ENCODE results near the gene HAPLN3. TPM values are rescaled to one million over a fixed set of nuclear protein-coding genes. Genes with fewer than 3 reads are reported as not detected.

HAPLN3 gene
- polyA plus RNA-seq, 2 of the 4 experiments (the other 2 are of a cell fraction): 8.5 to 39.7 TPM

DNA sequence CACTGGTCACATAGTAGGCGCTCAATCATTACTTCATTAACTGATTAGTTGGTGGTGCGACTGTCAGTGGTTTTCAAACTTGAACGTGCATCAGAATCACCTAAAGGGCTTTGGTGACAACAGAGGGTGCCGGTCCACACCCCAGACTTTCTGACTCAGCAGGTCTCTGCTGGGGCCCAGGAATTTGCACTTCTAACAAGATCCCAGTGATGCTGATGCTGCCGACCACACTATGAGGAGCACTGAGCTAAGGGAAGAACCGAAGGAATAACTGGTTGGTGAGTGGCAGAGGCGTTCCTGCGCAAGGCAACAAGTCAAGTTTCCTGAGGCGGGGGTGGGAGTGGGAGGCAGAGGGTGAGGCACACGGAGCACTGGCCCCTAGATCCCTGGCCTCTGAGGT is 18.8 kb downstream of the HAPLN3 start:
- CTCF ChIA-PET: interaction anchor here (0.5 to 10.7 kb wide), 4 partner anchors 9 to 219 kb away, joined by 3 to 212 read pairs (median 3); partner anchors contain the start of gene HAPLN3
- H3K9me3 ChIP-seq: no peaks in the 10 kb centered on the region
- no peak overlapping the region for H3K27ac ChIP-seq
- FAIRE-seq (no peak), DNase-seq (ENCODE audit: low read depth in 1 of 2, low spot score in 1 of 2) (no peak), ATAC-seq (no peak)
- TF ChIP-seq, protein P1, sequence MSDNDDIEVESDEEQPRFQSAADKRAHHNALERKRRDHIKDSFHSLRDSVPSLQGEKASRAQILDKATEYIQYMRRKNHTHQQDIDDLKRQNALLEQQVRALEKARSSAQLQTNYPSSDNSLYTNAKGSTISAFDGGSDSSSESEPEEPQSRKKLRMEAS (IDR thresholded peaks at IDR 0.05): no peak
- TF ChIP-seq ZFP36 (IDR thresholded peaks at IDR 0.05; ENCODE audit: borderline replicate concordance, partially characterized antibody) (no peak), NPAS2 (CRISPR knock-in tag; IDR thresholded peaks at IDR 0.05; ENCODE audit: borderline replicate concordance) (no peak)
- H3K4me3 ChIP-seq: no peak overlapping the region
- 75% methylated on average over 9 of the region's 10 CpGs for WGBS (ENCODE audit: missing lambda C conversion rate)
- no peaks in the 10 kb centered on the region for H3K4me1 ChIP-seq
- H3K4me2 ChIP-seq: no peak overlapping the region
- POLR2A ChIA-PET: no interaction called here

DNA sequence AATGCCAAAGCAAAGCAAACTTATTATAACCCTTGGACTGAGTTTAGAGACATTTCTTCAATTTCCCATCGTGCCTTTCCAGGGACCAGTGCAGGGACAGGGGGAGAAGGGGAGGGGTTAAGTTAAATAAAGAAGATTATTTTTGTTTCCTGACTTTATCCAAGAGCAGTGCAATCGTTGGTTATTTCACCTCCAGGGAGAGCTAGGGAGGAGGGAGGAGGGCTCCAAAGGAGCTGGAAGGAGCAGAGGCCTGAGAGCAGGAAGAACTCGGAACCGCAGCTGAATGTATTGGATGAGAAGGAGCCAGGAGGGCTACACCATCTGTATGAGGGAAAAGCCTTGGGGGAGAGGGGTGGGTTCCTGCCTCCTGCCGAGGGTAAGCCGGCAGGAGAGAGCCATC is 20.7 kb downstream of the HAPLN3 start:
- FAIRE-seq: no peak
- no peak for DNase-seq (ENCODE audit: low read depth in 1 of 2, low spot score in 1 of 2)
- H3K27ac ChIP-seq: no peak overlapping the region
- no peaks in the 10 kb centered on the region for H3K9me3 ChIP-seq
- 60% methylated on average over 6 of the region's 6 CpGs for WGBS (ENCODE audit: missing lambda C conversion rate)
- ChIA-PET POLR2A (no interaction called here), CTCF (interaction anchor here (0.6 to 10.7 kb wide), 2 partner anchors 21 to 128 kb away, joined by 3 to 212 read pairs; partner anchors contain the start of gene HAPLN3)
- no peak overlapping the region for H3K4me2 ChIP-seq
- no peak for TF ChIP-seq RFX5 (IDR thresholded peaks at IDR 0.05)
- TF ChIP-seq RCOR1 (IDR thresholded peaks at IDR 0.05; ENCODE audit: low read depth, low read length): no peak
- TF ChIP-seq, protein P2, sequence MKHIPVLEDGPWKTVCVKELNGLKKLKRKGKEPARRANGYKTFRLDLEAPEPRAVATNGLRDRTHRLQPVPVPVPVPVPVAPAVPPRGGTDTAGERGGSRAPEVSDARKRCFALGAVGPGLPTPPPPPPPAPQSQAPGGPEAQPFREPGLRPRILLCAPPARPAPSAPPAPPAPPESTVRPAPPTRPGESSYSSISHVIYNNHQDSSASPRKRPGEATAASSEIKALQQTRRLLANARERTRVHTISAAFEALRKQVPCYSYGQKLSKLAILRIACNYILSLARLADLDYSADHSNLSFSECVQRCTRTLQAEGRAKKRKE (CRISPR knock-in tag; IDR thresholded peaks at IDR 0.05; ENCODE audit: low read depth): no peak
- TF ChIP-seq TFCP2L1 (CRISPR knock-in tag; IDR thresholded peaks at IDR 0.05): no peak
- TF ChIP-seq HOXA7 (CRISPR knock-in tag; IDR thresholded peaks at IDR 0.05): no peak
- TF ChIP-seq, protein P3, sequence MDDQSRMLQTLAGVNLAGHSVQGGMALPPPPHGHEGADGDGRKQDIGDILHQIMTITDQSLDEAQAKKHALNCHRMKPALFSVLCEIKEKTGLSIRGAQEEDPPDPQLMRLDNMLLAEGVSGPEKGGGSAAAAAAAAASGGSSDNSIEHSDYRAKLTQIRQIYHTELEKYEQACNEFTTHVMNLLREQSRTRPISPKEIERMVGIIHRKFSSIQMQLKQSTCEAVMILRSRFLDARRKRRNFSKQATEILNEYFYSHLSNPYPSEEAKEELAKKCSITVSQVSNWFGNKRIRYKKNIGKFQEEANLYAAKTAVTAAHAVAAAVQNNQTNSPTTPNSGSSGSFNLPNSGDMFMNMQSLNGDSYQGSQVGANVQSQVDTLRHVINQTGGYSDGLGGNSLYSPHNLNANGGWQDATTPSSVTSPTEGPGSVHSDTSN (IDR thresholded peaks at IDR 0.05): no peak
- no peak for TF ChIP-seq POLR2A (IDR thresholded peaks at IDR 0.05; ENCODE audit: low read length)
- TF ChIP-seq EHMT2 (IDR thresholded peaks at IDR 0.05; ENCODE audit: low read depth): no peak
- no peak for TF ChIP-seq HOXB5 (CRISPR knock-in tag; IDR thresholded peaks at IDR 0.05)
- no peak for TF ChIP-seq MAZ (IDR thresholded peaks at IDR 0.05; ENCODE audit: borderline replicate concordance, low read depth, low read length)
- TF ChIP-seq SMC3 (IDR thresholded peaks at IDR 0.05): no peak
- no peak for TF ChIP-seq CBX8 (IDR thresholded peaks at IDR 0.05)
- TF ChIP-seq ZFP36 (IDR thresholded peaks at IDR 0.05; ENCODE audit: borderline replicate concordance, partially characterized antibody): no peak
- H3K4me1 ChIP-seq: no peaks in the 10 kb centered on the region
- ATAC-seq: no peak
- no peak overlapping the region for H3K4me3 ChIP-seq

DNA sequence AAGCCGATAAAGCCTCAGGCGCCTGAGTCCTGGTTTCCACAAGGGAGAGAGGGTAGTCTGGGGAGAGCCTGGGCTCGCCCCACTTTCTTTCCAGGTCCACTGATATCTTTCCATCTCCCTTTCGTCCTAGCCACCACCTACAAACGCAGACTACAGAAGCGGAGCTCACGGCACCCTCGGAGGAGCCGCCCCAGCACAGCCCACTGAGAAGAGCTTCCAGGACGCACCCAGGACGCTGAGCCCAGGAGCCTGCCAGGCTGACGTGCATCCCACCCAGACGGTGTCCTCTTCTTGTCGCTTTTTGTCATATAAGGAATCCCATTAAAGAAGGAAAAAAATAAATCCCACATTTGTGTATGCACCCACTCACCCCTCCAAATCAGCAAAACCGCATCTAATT is 21.1 kb downstream of the HAPLN3 start:
- no peak for TF ChIP-seq TFCP2L1 (CRISPR knock-in tag; IDR thresholded peaks at IDR 0.05)
- CTCF ChIA-PET: interaction anchor here (0.6 to 10.7 kb wide), 2 partner anchors 22 to 128 kb away, joined by 3 to 212 read pairs; partner anchors contain the start of gene HAPLN3
- DNase-seq (ENCODE audit: low read depth in 1 of 2, low spot score in 1 of 2) (no peak), ATAC-seq (no peak), FAIRE-seq (no peak)
- POLR2A ChIA-PET: no interaction called here
- 77% methylated on average over 15 of the region's 15 CpGs for WGBS (ENCODE audit: missing lambda C conversion rate)
- Histone ChIP-seq H3K27ac (no peak overlapping the region), H3K4me1 (no peaks in the 10 kb centered on the region), H3K9me3 (no peaks in the 10 kb centered on the region), H3K4me2 (no peak overlapping the region), H3K4me3 (no peak overlapping the region)

DNA sequence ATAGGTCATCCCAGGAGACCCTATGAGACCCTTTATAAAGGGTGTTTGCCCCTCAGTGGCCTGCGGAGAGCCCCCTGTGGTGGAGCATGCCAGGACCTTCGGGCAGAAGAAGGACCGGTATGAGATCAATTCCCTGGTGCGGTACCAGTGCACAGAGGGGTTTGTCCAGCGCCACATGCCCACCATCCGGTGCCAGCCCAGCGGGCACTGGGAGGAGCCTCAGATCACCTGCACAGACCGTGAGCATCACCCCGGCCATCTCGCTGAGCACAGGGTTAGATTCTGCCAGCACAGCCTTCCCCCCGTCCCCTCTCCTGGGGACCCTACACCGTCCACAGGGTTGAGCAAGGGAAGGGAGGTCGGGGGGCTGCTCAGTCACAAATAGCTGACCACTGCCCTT is 21.6 kb downstream of the HAPLN3 start:
- FAIRE-seq (no peak), DNase-seq (ENCODE audit: low read depth in 1 of 2, low spot score in 1 of 2) (no peak), ATAC-seq (no peak)
- 58% methylated on average over 13 of the region's 13 CpGs for WGBS (ENCODE audit: missing lambda C conversion rate)
- Histone ChIP-seq H3K27ac (no peak overlapping the region), H3K4me1 (no peaks in the 10 kb centered on the region), H3K4me2 (no peak overlapping the region), H3K9me3 (no peaks in the 10 kb centered on the region), H3K4me3 (no peak overlapping the region)
- POLR2A ChIA-PET: no interaction called here
- CTCF ChIA-PET: interaction anchor here (10.7 kb wide), 1 partner anchor 22 kb away, joined by 212 read pairs; the partner anchor contains the start of gene HAPLN3
- no peak for TF ChIP-seq PHF8 (IDR thresholded peaks at IDR 0.05; ENCODE audit: borderline replicate concordance, low read depth)
- TF ChIP-seq, protein P2 (CRISPR knock-in tag; IDR thresholded peaks at IDR 0.05; ENCODE audit: low read depth): no peak
- TF ChIP-seq, protein P4, sequence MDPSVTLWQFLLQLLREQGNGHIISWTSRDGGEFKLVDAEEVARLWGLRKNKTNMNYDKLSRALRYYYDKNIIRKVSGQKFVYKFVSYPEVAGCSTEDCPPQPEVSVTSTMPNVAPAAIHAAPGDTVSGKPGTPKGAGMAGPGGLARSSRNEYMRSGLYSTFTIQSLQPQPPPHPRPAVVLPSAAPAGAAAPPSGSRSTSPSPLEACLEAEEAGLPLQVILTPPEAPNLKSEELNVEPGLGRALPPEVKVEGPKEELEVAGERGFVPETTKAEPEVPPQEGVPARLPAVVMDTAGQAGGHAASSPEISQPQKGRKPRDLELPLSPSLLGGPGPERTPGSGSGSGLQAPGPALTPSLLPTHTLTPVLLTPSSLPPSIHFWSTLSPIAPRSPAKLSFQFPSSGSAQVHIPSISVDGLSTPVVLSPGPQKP (IDR thresholded peaks at IDR 0.05; ENCODE audit: low read depth, low read length): no peak

Data from A549 (cell line).